ENCODE results near the gene ADSL.

GRCh38 chr22:40414311-40414710 is 68.0 kb downstream of the ADSL start:
- TF ChIP-seq CHD2 (IDR thresholded peaks at IDR 0.05; ENCODE audit: low read length, partially characterized antibody) (no peak), YY1 (IDR thresholded peaks at IDR 0.05; ENCODE audit: low read depth) (no peak)
- TF ChIP-seq, protein P1, sequence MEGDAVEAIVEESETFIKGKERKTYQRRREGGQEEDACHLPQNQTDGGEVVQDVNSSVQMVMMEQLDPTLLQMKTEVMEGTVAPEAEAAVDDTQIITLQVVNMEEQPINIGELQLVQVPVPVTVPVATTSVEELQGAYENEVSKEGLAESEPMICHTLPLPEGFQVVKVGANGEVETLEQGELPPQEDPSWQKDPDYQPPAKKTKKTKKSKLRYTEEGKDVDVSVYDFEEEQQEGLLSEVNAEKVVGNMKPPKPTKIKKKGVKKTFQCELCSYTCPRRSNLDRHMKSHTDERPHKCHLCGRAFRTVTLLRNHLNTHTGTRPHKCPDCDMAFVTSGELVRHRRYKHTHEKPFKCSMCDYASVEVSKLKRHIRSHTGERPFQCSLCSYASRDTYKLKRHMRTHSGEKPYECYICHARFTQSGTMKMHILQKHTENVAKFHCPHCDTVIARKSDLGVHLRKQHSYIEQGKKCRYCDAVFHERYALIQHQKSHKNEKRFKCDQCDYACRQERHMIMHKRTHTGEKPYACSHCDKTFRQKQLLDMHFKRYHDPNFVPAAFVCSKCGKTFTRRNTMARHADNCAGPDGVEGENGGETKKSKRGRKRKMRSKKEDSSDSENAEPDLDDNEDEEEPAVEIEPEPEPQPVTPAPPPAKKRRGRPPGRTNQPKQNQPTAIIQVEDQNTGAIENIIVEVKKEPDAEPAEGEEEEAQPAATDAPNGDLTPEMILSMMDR (IDR thresholded peaks at IDR 0.05), result no peak
- TF ChIP-seq, protein P2, sequence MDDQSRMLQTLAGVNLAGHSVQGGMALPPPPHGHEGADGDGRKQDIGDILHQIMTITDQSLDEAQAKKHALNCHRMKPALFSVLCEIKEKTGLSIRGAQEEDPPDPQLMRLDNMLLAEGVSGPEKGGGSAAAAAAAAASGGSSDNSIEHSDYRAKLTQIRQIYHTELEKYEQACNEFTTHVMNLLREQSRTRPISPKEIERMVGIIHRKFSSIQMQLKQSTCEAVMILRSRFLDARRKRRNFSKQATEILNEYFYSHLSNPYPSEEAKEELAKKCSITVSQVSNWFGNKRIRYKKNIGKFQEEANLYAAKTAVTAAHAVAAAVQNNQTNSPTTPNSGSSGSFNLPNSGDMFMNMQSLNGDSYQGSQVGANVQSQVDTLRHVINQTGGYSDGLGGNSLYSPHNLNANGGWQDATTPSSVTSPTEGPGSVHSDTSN (IDR thresholded peaks at IDR 0.05), result no peak

Measured in SK-N-SH (cell line).